ENCODE measurements around the gene SLC22A23.
"Not testable (repeated sequence)": the region's sequence is repeated elsewhere in the genome, so short reads cannot be mapped to it uniquely, and the experiment has no call there.

DNA sequence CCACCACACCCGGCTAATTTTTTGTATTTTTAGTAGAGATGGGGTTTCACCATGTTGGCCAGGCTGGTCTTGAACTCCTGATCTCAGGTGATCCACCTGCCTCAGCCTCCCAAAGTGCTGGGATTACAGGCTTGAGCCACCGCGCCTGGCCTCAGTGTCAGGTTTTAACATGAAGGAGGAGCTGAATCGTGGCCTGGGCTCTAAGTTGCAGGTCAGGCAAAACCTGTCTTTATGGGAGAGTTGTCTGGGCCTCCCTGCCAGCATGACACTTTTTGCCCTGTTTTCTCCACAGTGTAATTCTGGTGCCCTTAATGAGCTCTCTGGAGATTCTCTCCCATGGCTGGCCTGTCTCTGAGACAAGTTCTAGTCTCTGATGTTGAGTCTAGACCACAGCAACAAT lies 78.0 kb downstream of the SLC22A23 start:
- TF ChIP-seq CTCF, POLR2A (IDR thresholded peaks at IDR 0.05): not testable (repeated sequence)
